ENCODE measurements around the gene DLG3. TPM values are rescaled to one million over a fixed set of nuclear protein-coding genes. Genes with fewer than 3 reads are reported as not detected.
"Not testable (repeated sequence)": the region's sequence is repeated elsewhere in the genome, so short reads cannot be mapped to it uniquely, and the experiment has no call there.

Gene DLG3
- 4.9 TPM for polyA plus RNA-seq (ENCODE audit: insufficient read length)

GRCh38 chrX:70444326-70444945 is at the start of gene DLG3:
DLG3 (plus strand) TSS chrX:70444835; CDS start chrX:70445202, 367 bp downstream.
- no peak for DNase-seq (ENCODE audit: low read depth)

GRCh38 chrX:70398899-70399298 is 45.7 kb upstream of the DLG3 start:
- DNase-seq (ENCODE audit: low read depth): no peak

- not testable (repeated sequence) for DNase-seq (ENCODE audit: low read depth)
Measured at GRCh38 chrX:70400181-70400580, 44.5 kb upstream of the DLG3 start.

- DNase-seq (ENCODE audit: low read depth): no peak
Measured at GRCh38 chrX:70402721-70403120, 41.9 kb upstream of the DLG3 start.

GRCh38 chrX:70405003-70405402 is 39.6 kb upstream of the DLG3 start:
- no peak for DNase-seq (ENCODE audit: low read depth)

- DNase-seq (ENCODE audit: low read depth): no peak
Measured at GRCh38 chrX:70410921-70411320, 33.7 kb upstream of the DLG3 start.

- no peak for DNase-seq (ENCODE audit: low read depth)
Measured at GRCh38 chrX:70411475-70411874, 33.2 kb upstream of the DLG3 start.

- DNase-seq (ENCODE audit: low read depth): no peak
Measured at GRCh38 chrX:70421618-70422017, 23.0 kb upstream of the DLG3 start.

- DNase-seq (ENCODE audit: low read depth): no peak
Measured at GRCh38 chrX:70422851-70423341, 21.7 kb upstream of the DLG3 start, which contains the start of gene GDPD2. GDPD2 (plus strand) TSS chrX:70423314; CDS start chrX:70424985, 1,671 bp downstream.

GRCh38 chrX:70423936-70424675 is 20.5 kb upstream of the DLG3 start:
- no peak for DNase-seq (ENCODE audit: low read depth)

- no peak for DNase-seq (ENCODE audit: low read depth)
Measured at GRCh38 chrX:70424801-70425200, 19.8 kb upstream of the DLG3 start.

GRCh38 chrX:70426286-70427278 is 18.1 kb upstream of the DLG3 start:
- no peak for DNase-seq (ENCODE audit: low read depth)

- DNase-seq (ENCODE audit: low read depth): no peak
Measured at GRCh38 chrX:70427365-70427764, 17.3 kb upstream of the DLG3 start.

- no peak for DNase-seq (ENCODE audit: low read depth)
Measured at GRCh38 chrX:70429759-70430158, 14.9 kb upstream of the DLG3 start.

GRCh38 chrX:70432936-70433847 is 11.4 kb upstream of the DLG3 start:
- DNase-seq (ENCODE audit: low read depth): no peak

GRCh38 chrX:70433848-70434351 is 10.7 kb upstream of the DLG3 start:
- no peak for DNase-seq (ENCODE audit: low read depth)

- DNase-seq (ENCODE audit: low read depth): no peak
Measured at GRCh38 chrX:70434352-70434866, 10.2 kb upstream of the DLG3 start.

- no peak for DNase-seq (ENCODE audit: low read depth)
Measured at GRCh38 chrX:70434914-70435586, 9.6 kb upstream of the DLG3 start.

- no peak for DNase-seq (ENCODE audit: low read depth)
Measured at GRCh38 chrX:70436343-70436742, 8.3 kb upstream of the DLG3 start.

- no peak for DNase-seq (ENCODE audit: low read depth)
Measured at GRCh38 chrX:70437011-70437410, 7.6 kb upstream of the DLG3 start.

Data from forelimb muscle (tissue), 1 donor.